Activated CD8-positive, alpha-beta memory T cell treated with anti-CD3 and anti-CD28 coated beads, Interleukin-2, amount 10 ng/mL, durations not matched to agents 7 days and 5 days (primary cell): Measurements from ENCODE around the gene VWC2L. TPM values are rescaled to one million over a fixed set of nuclear protein-coding genes. Genes with fewer than 3 reads are reported as not detected.

ENCODE experiments used
- ATAC-seq: fragments of 150-1000 bp; cut with Tn5 transposase; one replicate; pipeline ENCODE4 v1.10.0; 2021; ENCODE audit warnings: moderate library complexity
- CTCF ChIA-PET: fragments of 350-600 bp; sonication (Branson Sonifier 250); formaldehyde crosslinking; loops from one replicate; lab custom pipeline; 2021; ENCODE audit warnings: antibody characterized with exemption; lab: Charles Lee
- DNase-seq: peaks from one replicate; pipeline ENCODE4 v3.0.0-alpha.2; 2020
- H3K27ac Mint-ChIP-seq: one replicate; pipeline ENCODE4 v1.8.0; 2021; ENCODE audit warnings: mild to moderate bottlenecking, mixed read lengths
- H3K27me3 Mint-ChIP-seq: one replicate; pipeline ENCODE4 v1.8.0; 2021; ENCODE audit warnings: mixed read lengths
- H3K36me3 Mint-ChIP-seq: one replicate; pipeline ENCODE4 v1.8.0; 2021; ENCODE audit warnings: mild to moderate bottlenecking, mixed read lengths
- H3K4me1 Mint-ChIP-seq: one replicate; pipeline ENCODE4 v1.8.0; 2021; ENCODE audit warnings: mixed read lengths
- H3K4me3 Mint-ChIP-seq: one replicate; pipeline ENCODE4 v1.8.0; 2021; ENCODE audit warnings: mild to moderate bottlenecking, moderate library complexity, mixed read lengths
- H3K9me3 Mint-ChIP-seq: one replicate; pipeline ENCODE4 v1.8.0; 2022; ENCODE audit warnings: low read depth, mixed read lengths
- total RNA-seq, 2 experiments: library from RNA; stranded (reverse); gene quantifications; one replicate each; pipeline ENCODE4 v1.2.3, GENCODE V29; 2021

The VWC2L gene
- total RNA-seq, 2 experiments from 2014 or later: not detected

DNA sequence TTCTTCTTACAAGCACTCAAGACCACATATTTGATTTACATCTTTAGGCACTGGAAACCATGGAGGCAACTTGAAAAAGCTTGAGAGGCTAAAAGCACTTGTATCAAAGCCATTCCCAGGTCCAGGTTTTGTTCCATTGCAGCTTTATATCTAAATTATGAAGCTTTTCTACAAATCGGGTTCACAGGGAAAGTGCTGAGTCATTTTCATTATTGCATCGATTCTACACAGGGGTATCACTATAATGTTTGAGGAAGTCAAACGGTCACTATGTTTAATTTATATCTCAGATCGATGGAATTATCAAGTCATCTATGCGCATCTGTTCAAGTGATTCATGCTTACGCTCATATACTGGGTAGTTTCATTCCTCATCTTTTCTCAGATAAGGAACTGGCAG, 118.7 kb downstream of the VWC2L start:
- no peak for DNase-seq
- Mint-ChIP-seq H3K27ac (no peak overlapping the region), H3K4me1 (no peaks in the 10 kb centered on the region), H3K27me3 (no peaks in the 10 kb centered on the region), H3K4me3 (no peak overlapping the region), H3K9me3 (no peaks in the 10 kb centered on the region), H3K36me3 (no peaks in the 10 kb centered on the region)
- ATAC-seq: no peak
- CTCF ChIA-PET: no interaction called here

DNA sequence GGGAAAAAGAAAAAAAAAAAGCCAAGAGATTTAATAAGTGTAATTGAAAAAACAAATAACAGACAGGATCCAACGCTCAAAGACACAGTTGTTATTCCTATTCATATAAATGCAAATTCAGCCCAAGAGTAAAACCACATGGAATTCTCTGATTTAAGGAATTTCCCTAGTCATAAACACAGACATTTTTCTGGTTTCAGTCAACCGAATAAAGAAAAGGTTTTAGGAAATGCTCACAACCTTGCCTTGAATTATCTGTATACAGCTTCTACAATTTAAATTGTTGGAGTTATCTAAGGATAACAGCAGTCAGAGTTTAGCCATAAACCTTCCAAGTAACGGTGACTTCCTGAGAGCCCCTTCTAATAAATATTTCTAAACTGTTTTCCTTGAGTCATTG, 122.7 kb downstream of the VWC2L start:
- ATAC-seq (no peak), DNase-seq (no peak)
- Mint-ChIP-seq H3K4me1 (no peaks in the 10 kb centered on the region), H3K27ac (no peak overlapping the region), H3K27me3 (no peaks in the 10 kb centered on the region), H3K4me3 (no peak overlapping the region), H3K9me3 (no peaks in the 10 kb centered on the region), H3K36me3 (no peaks in the 10 kb centered on the region)
- CTCF ChIA-PET: no interaction called here

DNA sequence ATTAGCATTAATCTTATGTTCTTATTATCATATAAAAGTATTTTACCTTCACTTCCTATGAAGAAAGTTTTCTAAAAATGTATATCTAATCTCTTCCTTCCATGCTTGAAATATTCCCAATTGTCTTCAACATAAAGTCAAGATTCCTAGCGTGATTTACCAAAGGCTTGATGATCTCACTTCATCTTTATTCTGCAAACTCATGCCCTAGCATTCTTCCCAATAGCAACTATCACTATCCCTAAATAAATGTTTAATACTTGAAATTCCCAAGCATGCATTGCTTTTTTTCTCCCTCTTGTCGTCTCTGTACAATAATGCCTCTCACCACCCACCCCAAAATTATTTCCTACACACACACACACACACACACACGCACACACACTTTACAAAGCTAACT, 125.8 kb downstream of the VWC2L start:
- no peak for DNase-seq
- Mint-ChIP-seq H3K27me3 (peaks cover 4% of the 10 kb centered on the region), H3K4me1 (no peaks in the 10 kb centered on the region), H3K27ac (no peak overlapping the region), H3K4me3 (no peak overlapping the region), H3K9me3 (no peaks in the 10 kb centered on the region), H3K36me3 (no peaks in the 10 kb centered on the region)
- no peak for ATAC-seq
- CTCF ChIA-PET: no interaction called here

DNA sequence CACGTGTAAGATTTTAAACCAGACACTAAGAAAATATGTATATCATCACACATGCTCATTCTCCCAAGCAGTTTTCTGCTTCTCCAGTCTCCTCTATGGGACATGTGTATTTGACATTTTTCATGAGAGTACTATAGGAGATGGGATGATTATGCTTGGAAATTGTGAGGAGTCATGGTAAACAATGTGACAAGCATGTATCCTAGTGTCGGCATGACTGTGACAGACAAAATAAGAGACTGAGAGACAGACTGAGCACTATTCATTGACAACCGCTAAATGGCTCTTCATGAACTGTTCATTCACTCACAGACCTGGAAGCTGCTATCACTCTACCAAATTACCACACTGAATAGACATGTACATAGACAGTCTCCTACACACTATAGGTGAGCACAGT, 127.1 kb downstream of the VWC2L start:
- CTCF ChIA-PET: no interaction called here
- Mint-ChIP-seq H3K9me3 (no peaks in the 10 kb centered on the region), H3K4me1 (no peaks in the 10 kb centered on the region), H3K4me3 (no peak overlapping the region), H3K27me3 (peaks cover 4% of the 10 kb centered on the region), H3K27ac (no peak overlapping the region), H3K36me3 (no peaks in the 10 kb centered on the region)
- DNase-seq: no peak
- ATAC-seq: no peak

DNA sequence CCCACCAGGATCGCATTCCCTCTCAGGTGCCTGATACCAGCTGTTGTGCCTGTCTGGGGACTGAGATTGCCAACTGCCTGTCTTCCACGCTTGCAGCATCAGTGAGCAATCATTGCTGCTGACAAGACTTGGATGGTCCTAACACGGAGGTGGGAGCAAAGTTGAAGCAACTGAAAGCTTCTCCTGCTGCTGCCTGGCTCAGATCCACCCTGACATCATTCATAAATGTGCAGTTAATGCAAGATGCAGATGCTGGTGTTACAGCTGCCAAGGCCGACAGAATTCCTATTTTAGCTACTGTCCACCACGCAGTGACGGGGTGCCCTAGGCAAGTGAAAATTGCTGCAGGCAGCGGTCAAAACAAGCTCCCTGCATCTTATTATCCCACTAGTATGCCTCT, 131.4 kb downstream of the VWC2L start:
- no peaks in the 10 kb centered on the region for H3K4me1 Mint-ChIP-seq
- no peak for ATAC-seq
- no peak overlapping the region for H3K27ac Mint-ChIP-seq
- no peak overlapping the region for H3K4me3 Mint-ChIP-seq
- peaks cover 4% of the 10 kb centered on the region for H3K27me3 Mint-ChIP-seq
- no peaks in the 10 kb centered on the region for H3K36me3 Mint-ChIP-seq
- CTCF ChIA-PET: no interaction called here
- H3K9me3 Mint-ChIP-seq: no peaks in the 10 kb centered on the region
- DNase-seq: no peak

DNA sequence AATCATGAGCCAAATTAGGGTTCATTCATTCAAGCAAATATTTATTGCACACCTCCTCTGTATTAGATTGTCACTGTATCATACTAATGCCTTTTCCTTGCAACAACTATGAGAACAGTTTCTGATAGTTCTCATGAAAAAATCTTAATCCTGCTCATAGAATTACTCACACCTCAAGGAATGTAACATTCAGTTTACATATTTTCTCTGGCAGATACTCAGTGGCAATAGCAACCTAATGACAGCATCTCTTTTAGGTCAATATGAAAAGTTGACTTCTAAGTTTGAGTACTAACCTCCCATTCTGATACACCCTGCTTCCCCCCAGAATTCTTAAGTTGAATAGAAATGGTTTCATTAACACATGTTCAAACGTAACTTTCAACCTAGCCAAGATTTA, 132.0 kb downstream of the VWC2L start:
- CTCF ChIA-PET: no interaction called here
- no peak for DNase-seq
- H3K27me3 Mint-ChIP-seq: peaks cover 4% of the 10 kb centered on the region
- ATAC-seq: no peak
- no peak overlapping the region for H3K27ac Mint-ChIP-seq
- no peaks in the 10 kb centered on the region for H3K4me1 Mint-ChIP-seq
- no peaks in the 10 kb centered on the region for H3K9me3 Mint-ChIP-seq
- H3K4me3 Mint-ChIP-seq: no peak overlapping the region
- H3K36me3 Mint-ChIP-seq: no peaks in the 10 kb centered on the region

DNA sequence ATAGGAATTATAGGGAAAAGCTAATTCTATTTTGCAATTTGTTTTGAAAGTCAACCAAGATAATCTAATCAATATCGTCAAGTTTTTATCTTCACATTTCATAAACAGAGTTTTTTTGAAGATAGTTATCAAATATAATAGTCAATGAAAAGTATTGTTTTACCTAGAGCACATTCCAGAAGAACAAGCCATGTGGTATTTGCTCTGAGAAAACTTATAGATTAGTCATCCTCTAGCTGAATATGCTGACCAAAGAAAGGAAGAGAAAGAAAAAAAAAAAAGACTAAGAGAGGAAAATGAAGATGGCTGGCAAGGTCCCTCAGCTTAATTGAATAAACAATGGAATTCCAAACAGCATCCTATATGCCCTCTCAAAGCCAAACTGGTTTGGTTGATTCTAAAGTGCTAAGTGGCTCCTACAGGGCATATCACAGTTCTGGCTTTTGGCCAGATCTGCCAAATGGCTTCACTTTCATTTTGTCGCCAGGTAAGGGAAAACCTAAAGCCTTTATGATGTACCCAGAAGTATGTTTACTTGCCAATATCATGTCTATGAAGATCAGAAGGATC, 132.6 kb downstream of the VWC2L start:
- Mint-ChIP-seq H3K4me3 (no peak overlapping the region), H3K36me3 (no peaks in the 10 kb centered on the region), H3K27ac (no peak overlapping the region), H3K27me3 (peaks cover 4% of the 10 kb centered on the region), H3K9me3 (no peaks in the 10 kb centered on the region), H3K4me1 (no peaks in the 10 kb centered on the region)
- no peak for DNase-seq
- ATAC-seq: no peak
- CTCF ChIA-PET: no interaction called here

DNA sequence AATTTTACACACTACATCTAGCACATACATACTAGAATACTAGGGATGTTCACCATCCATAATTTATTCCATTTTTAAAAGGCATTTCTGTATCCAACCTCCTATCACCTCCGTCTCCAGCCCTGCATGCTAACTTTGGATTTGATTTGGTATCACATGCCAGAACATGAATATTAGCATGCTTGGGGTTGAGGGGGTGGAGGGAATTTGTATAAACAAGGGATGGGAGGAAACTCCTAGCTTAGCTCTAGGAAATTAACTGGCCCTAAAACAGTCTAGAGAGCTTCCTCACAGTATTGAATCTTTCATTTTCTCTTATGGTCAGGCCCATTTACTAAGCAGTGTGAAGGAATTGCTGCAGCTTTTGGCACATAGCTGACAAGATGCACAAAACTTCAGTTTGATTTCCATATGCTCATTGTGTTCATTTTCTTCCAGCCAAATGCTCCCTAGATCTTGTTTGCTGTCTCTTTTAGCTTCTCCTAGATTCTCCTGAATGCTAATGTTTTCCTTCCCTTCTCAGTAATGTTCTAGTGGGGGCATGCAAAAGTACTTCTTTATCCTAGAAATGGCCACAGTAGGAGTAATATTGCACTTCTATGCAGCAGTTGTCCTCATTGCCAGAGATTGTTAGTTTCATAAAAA, 135.2 kb downstream of the VWC2L start:
- ATAC-seq (no peak), DNase-seq (no peak)
- H3K36me3 Mint-ChIP-seq: no peaks in the 10 kb centered on the region
- H3K4me3 Mint-ChIP-seq: no peak overlapping the region
- no peak overlapping the region for H3K27ac Mint-ChIP-seq
- H3K4me1 Mint-ChIP-seq: no peaks in the 10 kb centered on the region
- CTCF ChIA-PET: no interaction called here
- H3K9me3 Mint-ChIP-seq: no peaks in the 10 kb centered on the region
- no peaks in the 10 kb centered on the region for H3K27me3 Mint-ChIP-seq

DNA sequence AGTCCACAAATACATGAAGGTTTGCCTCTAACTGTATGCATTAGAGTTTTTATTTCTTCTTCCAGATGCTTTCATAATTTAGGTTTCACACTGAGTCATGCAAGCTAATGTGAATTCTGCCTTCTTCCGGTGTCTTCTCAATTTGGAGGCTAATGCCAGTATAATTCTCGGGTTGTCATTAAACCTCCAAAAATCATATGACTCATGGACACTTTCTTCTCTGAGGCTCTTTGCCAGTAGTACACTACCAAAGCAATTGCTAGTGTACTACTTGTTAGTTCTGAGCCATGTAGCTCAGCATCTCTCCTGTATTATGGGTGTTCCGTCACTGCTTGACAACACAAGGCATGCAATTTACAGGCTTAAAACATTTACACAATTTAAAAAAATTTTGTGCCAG, 137.1 kb downstream of the VWC2L start:
- Mint-ChIP-seq H3K36me3 (no peaks in the 10 kb centered on the region), H3K27me3 (no peaks in the 10 kb centered on the region), H3K4me3 (no peak overlapping the region), H3K4me1 (no peaks in the 10 kb centered on the region), H3K9me3 (no peaks in the 10 kb centered on the region), H3K27ac (no peak overlapping the region)
- DNase-seq (no peak), ATAC-seq (no peak)
- CTCF ChIA-PET: no interaction called here

DNA sequence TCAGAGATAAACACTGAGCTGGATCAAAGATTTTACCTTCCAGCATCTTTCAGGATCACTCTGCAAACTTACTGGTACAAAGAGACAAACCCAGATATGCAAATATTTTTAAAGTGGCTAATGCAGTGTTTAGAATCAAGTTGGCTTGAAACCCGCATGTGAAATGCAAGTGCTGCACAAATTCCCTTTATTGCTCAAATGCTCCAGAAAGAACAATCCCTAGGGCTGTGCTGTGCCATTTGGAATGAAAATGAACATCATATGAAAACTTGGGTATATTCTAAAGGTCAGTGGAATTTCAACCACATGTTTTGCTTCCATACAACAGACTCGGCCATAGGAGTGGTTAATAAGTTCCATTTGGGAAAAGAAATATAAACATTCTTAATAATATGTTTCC, 139.1 kb downstream of the VWC2L start:
- no peaks in the 10 kb centered on the region for H3K4me1 Mint-ChIP-seq
- no peaks in the 10 kb centered on the region for H3K36me3 Mint-ChIP-seq
- H3K27ac Mint-ChIP-seq: no peak overlapping the region
- DNase-seq (no peak), ATAC-seq (no peak)
- H3K4me3 Mint-ChIP-seq: no peak overlapping the region
- H3K9me3 Mint-ChIP-seq: no peaks in the 10 kb centered on the region
- H3K27me3 Mint-ChIP-seq: no peaks in the 10 kb centered on the region
- CTCF ChIA-PET: no interaction called here

DNA sequence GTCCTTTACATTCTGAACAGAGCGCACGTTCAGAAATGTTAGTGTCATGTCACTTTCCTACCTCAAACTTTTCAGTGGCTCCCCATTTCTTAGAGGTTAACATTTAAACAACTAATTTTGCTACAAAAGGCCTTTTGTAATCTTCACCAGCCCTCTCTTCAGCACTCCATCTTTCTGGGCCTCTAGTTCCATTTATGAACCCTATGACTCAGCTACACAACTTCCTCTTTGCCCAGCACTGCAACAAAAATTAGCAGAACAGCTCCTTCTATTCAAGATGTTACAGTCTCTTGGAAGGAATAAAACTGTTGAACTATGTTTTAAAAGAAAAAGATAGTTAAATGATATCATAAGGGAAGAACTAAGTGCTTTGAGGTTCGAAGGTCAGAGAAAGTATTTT, 139.9 kb downstream of the VWC2L start:
- no peak overlapping the region for H3K4me3 Mint-ChIP-seq
- CTCF ChIA-PET: no interaction called here
- no peaks in the 10 kb centered on the region for H3K27me3 Mint-ChIP-seq
- no peaks in the 10 kb centered on the region for H3K9me3 Mint-ChIP-seq
- H3K27ac Mint-ChIP-seq: no peak overlapping the region
- H3K36me3 Mint-ChIP-seq: no peaks in the 10 kb centered on the region
- ATAC-seq (no peak), DNase-seq (no peak)
- H3K4me1 Mint-ChIP-seq: no peaks in the 10 kb centered on the region

DNA sequence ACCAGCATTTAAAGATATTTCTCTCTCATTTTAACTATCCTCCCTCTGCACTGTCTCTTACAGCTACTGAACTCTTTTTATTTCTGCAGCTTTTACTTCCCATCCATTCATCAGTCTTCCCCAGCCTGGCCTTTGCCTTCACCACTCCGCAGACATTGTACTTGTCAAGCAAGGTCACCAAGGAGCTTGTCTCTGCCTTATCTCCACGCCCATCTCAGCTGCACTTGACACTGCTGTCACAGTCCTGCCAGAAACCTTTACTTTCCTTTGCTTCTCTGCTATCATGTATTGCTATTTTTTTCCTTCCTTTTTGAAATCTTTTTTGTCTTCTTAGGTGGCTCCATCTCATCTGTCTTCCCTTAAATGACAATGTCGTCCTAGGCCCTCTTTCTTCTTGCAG, 147.0 kb downstream of the VWC2L start:
- ATAC-seq: no peak
- DNase-seq: no peak
- H3K4me3 Mint-ChIP-seq: no peak overlapping the region
- no peaks in the 10 kb centered on the region for H3K36me3 Mint-ChIP-seq
- H3K27ac Mint-ChIP-seq: no peak overlapping the region
- CTCF ChIA-PET: no interaction called here
- no peaks in the 10 kb centered on the region for H3K4me1 Mint-ChIP-seq
- H3K27me3 Mint-ChIP-seq: no peaks in the 10 kb centered on the region
- H3K9me3 Mint-ChIP-seq: no peaks in the 10 kb centered on the region

DNA sequence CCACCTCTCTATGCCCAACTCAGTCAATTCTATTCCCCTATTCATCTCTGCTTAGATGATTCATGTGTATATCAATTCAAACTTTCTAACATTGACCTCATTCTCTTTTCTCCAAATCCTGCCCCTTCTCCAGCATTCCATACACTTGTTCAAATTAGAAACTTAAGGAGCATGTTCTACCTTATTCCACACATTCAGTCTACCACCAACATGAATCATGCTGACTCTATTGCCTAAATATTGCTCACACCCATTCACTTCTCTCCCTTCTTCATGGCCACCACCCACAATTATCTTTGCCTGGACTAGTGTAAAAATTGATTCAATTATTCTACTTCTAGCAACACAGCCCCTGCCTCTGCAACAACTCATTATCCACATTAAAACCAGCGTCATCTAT, 147.5 kb downstream of the VWC2L start:
- no peak for ATAC-seq
- CTCF ChIA-PET: no interaction called here

DNA sequence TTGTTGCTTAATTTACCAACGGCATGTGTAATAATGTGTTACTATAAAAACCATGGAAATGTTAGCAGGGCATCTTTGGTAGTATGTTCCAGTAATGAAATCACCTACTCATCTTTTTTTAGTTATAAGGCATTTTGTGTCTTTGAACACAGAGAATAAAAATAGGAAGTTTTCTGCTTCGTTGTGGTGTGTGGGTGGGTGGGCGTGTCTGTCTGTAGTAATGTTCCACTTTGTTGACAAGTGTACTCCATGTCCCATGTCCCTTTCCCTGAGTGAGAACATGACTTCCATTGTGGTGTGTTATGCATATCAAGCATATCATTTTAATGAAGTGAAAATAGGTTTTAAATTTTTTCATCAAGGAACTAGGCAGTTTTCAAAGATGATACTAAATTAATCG, 149.3 kb downstream of the VWC2L start:
- no peak for DNase-seq
- no peak overlapping the region for H3K27ac Mint-ChIP-seq
- CTCF ChIA-PET: no interaction called here
- no peak for ATAC-seq
- no peaks in the 10 kb centered on the region for H3K27me3 Mint-ChIP-seq
- no peaks in the 10 kb centered on the region for H3K36me3 Mint-ChIP-seq
- H3K4me3 Mint-ChIP-seq: no peak overlapping the region
- no peaks in the 10 kb centered on the region for H3K9me3 Mint-ChIP-seq
- no peaks in the 10 kb centered on the region for H3K4me1 Mint-ChIP-seq

More for the DNA sequence above, 147.5 kb downstream of the VWC2L start:
- Mint-ChIP-seq H3K36me3 (no peaks in the 10 kb centered on the region), H3K9me3 (no peaks in the 10 kb centered on the region), H3K4me3 (no peak overlapping the region), H3K27ac (no peak overlapping the region), H3K4me1 (no peaks in the 10 kb centered on the region), H3K27me3 (no peaks in the 10 kb centered on the region)
- no peak for DNase-seq
